ENCODE results near the gene EVA1A. TPM values are rescaled to one million over a fixed set of nuclear protein-coding genes. Genes with fewer than 3 reads are reported as not detected.

The EVA1A gene
- total and polyA plus RNA-seq, 2 of the 8 experiments (the other 6 are each of a cell fraction or from before 2014, with no cell fraction given) = 2.4 to 4.3 TPM

DNA sequence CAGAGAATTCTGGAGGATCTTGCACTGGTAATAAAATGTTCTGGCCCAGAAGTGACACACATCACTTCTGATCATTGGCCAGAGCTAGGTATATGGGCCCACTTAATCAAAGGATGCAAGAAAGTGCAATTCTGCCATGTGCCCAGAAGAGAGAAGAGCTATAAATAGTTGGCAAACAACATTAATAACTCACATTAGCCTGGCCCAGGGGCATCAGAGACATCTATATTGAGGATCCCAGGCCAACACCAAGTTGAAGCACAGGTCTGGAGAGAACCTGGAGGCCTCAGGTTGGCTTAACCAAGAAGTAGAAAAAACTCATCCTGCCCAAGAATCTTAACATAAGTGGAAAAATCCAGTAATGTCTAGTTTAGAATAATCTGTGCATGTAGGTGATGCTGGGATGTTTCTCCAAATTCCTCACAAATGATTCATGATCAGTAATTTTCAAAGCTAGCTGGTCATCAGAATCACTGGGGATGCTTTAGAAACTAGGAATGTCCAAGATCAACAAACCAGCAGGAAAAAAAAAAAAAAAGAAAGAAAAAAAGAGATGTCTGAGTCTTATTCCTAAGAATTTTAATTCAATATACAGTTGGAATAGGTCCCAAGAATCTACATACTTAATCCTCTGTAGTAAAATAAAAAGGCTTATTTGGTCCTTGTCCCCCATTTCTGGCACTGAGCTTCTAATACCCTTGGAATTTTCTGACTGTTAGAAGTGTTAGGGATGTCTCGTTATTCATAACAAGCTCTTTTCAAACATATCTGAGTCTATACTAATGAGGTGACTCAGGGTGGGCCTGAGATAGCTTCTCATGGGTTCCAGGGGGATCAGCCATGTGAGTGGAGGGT is 35.0 kb upstream of the EVA1A start:
- Histone ChIP-seq H2AFZ (ENCODE audit: low read length) (no peak overlapping the region), H3K4me2 (ENCODE audit: insufficient read depth in 1 of 2, low read depth in 2 of 2, low read length in 2 of 2) (no peak overlapping the region), H2BK5ac (ENCODE audit: low read depth, low read length) (no peak overlapping the region), H3K4me1 (replicated peaks in 1 of 4; ENCODE audit: control insufficient read depth in 3 of 4, insufficient read depth in 4 of 4, low read length in 3 of 4) (no peaks in the 10 kb centered on the region), H3K14ac (ENCODE audit: insufficient read length) (no peak overlapping the region), H3K36me3 (ENCODE audit: control insufficient read depth in 2 of 4, insufficient read depth in 4 of 4, low read length in 3 of 4) (no peaks in the 10 kb centered on the region), H2BK120ac (replicated peaks; ENCODE audit: low read depth, low read length) (no peak overlapping the region), H2BK15ac (ENCODE audit: low read length) (no peak overlapping the region), H3K56ac (replicated peaks; ENCODE audit: insufficient read length, low read depth, low read length) (no peak overlapping the region), H3K18ac (ENCODE audit: extremely low read depth, low read length) (no peak overlapping the region), H2BK12ac (ENCODE audit: low read depth, low read length) (no peak overlapping the region), H3K4me3 (ENCODE audit: extremely low read depth in 1 of 4, insufficient read depth in 2 of 4, low read depth in 3 of 4, low read length in 4 of 4) (no peak overlapping the region), H3K4ac (replicated peaks; ENCODE audit: insufficient read length, low read depth, low read length) (no peak overlapping the region), H2BK20ac (ENCODE audit: low read length) (no peak overlapping the region), H4K20me1 (replicated peaks in 1 of 2; ENCODE audit: control insufficient read depth in 1 of 2, insufficient read depth in 2 of 2, low read length in 2 of 2) (no peaks in the 10 kb centered on the region), H3K9me3 (ENCODE audit: insufficient read depth in 2 of 2, low read depth in 1 of 2, low read length in 1 of 2) (no peaks in the 10 kb centered on the region), H3K79me2 (ENCODE audit: control insufficient read depth in 1 of 2, insufficient read depth in 2 of 2, low read length in 2 of 2) (no peaks in the 10 kb centered on the region), H3K23me2 (ENCODE audit: low read depth, low read length) (no peaks in the 10 kb centered on the region), H4K8ac (ENCODE audit: extremely low read depth, insufficient read depth, low read length) (no peak overlapping the region), H3K23ac (ENCODE audit: insufficient read length) (no peak overlapping the region), H4K5ac (ENCODE audit: insufficient read length, low read depth, low read length) (no peak overlapping the region), H3K27ac (ENCODE audit: low read depth, low read length) (no peak overlapping the region), H3K27me3 (replicated peaks in 1 of 4; ENCODE audit: control insufficient read depth in 3 of 4, extremely low read depth in 1 of 4, insufficient read depth in 3 of 4, low read length in 3 of 4) (no peaks in the 10 kb centered on the region), H2AK5ac (ENCODE audit: low read depth, low read length) (no peak overlapping the region), H3K9ac (replicated peaks in 1 of 4; ENCODE audit: extremely low read depth in 1 of 4, low read depth in 3 of 4, low read length in 3 of 4) (no peak overlapping the region), H3K79me1 (ENCODE audit: low read depth, low read length) (no peaks in the 10 kb centered on the region), H4K91ac (replicated peaks; ENCODE audit: insufficient read length, low read length) (no peak overlapping the region)
- CTCF ChIA-PET (ENCODE audit: partially characterized antibody) = interaction anchor here (0.9 to 2.6 kb wide), 5 partner anchors 11 to 131 kb away, joined by 3 to 17 read pairs (median 5); no protein-coding TSS in a partner anchor
- POLR2A ChIA-PET (ENCODE audit: partially characterized antibody) = interaction anchor here (0.5 to 0.7 kb wide), 2 partner anchors 34 to 42 kb away, joined by 3 read pairs; no protein-coding TSS in a partner anchor
- DNase-seq (ENCODE audit: low read depth in 1 of 2, low spot score in 2 of 2) (no peak), FAIRE-seq (no peak)
- WGBS, 2 experiments (ENCODE audit: extremely low coverage in 1 of 2, insufficient coverage in 1 of 2, insufficient read length in 1 of 2, insufficient replicate concordance in 2 of 2, low coverage in 1 of 2, low lambda C conversion rate in 2 of 2, missing lambda C conversion rate in 1 of 2) = 90% methylated on average over 1 of the region's 1 CpG; no CpG with 5 or more reads in 1 of the 2 experiments
- TF ChIP-seq NANOG (IDR thresholded peaks at IDR 0.05; ENCODE audit: insufficient read depth, low read depth, low read length, poor library complexity, severe bottlenecking) = no peak
- no peak for TF ChIP-seq ZNF274 (IDR thresholded peaks at IDR 0.05; ENCODE audit: borderline replicate concordance, extremely low read depth, low read length)
- TF ChIP-seq POU5F1 (IDR thresholded peaks at IDR 0.05; ENCODE audit: low read depth, low read length) = no peak
- no peak for TF ChIP-seq SRF (IDR thresholded peaks at IDR 0.05; ENCODE audit: low read depth, low read length)
- TF ChIP-seq HDAC6 (IDR thresholded peaks at IDR 0.05; ENCODE audit: low read depth, low read length) = no peak
- no peak for TF ChIP-seq CHD2 (IDR thresholded peaks at IDR 0.05; ENCODE audit: low read length)
- TF ChIP-seq BACH1 (IDR thresholded peaks at IDR 0.05; ENCODE audit: low read length) = no peak
- TF ChIP-seq, protein P1, sequence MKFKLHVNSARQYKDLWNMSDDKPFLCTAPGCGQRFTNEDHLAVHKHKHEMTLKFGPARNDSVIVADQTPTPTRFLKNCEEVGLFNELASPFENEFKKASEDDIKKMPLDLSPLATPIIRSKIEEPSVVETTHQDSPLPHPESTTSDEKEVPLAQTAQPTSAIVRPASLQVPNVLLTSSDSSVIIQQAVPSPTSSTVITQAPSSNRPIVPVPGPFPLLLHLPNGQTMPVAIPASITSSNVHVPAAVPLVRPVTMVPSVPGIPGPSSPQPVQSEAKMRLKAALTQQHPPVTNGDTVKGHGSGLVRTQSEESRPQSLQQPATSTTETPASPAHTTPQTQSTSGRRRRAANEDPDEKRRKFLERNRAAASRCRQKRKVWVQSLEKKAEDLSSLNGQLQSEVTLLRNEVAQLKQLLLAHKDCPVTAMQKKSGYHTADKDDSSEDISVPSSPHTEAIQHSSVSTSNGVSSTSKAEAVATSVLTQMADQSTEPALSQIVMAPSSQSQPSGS (IDR thresholded peaks at IDR 0.05; ENCODE audit: low read length) = no peak
- no peak for TF ChIP-seq JUN (IDR thresholded peaks at IDR 0.05; ENCODE audit: low read depth, low read length)
- TF ChIP-seq EP300 (IDR thresholded peaks at IDR 0.05; ENCODE audit: borderline replicate concordance in 1 of 2, low read depth in 2 of 2, low read length in 2 of 2) = no peak

All from H1 (cell line).